GM10266 (cell line): ENCODE data around the gene FAM151A.

ENCODE experiments used
- DNase-seq: peaks from one replicate; pipeline ENCODE4 v3.0.0; 2012; ENCODE audit errors: extremely low spot score
- TF ChIP-seq, protein P1 (sequence below): IDR thresholded peaks from 2 replicates; pipeline ENCODE4 v1.5.1; 2012; ENCODE audit warnings: mild to moderate bottlenecking, low read depth; ENCODE audit not compliant: control insufficient read depth, insufficient read depth; ENCODE audit errors: missing control alignments

FAM151A gene

DNA sequence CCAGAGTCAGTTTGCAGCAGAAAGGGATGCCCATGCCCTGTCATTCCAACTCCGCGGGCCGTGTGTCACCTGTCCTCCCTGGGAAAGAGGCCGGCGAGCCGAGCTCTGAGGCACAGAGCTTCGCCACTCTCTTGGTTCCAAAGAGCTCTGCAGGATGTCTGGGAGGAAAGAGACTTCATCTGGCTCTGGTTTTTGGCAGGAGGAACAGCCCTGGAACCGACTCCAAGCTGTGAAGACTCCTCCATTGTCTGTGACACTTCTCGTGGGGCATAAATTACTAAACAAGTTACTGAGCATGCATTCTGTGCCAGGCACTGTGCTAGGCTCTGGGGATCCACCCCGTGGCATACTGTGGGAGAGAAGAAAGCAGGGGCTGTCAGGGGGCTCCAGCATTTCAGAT, 3.9 kb upstream of the FAM151A start:
- TF ChIP-seq, protein P1, sequence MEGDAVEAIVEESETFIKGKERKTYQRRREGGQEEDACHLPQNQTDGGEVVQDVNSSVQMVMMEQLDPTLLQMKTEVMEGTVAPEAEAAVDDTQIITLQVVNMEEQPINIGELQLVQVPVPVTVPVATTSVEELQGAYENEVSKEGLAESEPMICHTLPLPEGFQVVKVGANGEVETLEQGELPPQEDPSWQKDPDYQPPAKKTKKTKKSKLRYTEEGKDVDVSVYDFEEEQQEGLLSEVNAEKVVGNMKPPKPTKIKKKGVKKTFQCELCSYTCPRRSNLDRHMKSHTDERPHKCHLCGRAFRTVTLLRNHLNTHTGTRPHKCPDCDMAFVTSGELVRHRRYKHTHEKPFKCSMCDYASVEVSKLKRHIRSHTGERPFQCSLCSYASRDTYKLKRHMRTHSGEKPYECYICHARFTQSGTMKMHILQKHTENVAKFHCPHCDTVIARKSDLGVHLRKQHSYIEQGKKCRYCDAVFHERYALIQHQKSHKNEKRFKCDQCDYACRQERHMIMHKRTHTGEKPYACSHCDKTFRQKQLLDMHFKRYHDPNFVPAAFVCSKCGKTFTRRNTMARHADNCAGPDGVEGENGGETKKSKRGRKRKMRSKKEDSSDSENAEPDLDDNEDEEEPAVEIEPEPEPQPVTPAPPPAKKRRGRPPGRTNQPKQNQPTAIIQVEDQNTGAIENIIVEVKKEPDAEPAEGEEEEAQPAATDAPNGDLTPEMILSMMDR: no peak
- DNase-seq: no peak

GRCh38 chr1:54624466-54625464, 1.4 kb upstream of the FAM151A start:
- TF ChIP-seq, protein P1: no peak

GRCh38 chr1:54619749-54620148, 3.6 kb downstream of the FAM151A start:
- TF ChIP-seq, protein P1: no peak
- DNase-seq: no peak

More at GRCh38 chr1:54624466-54625464, 1.4 kb upstream of the FAM151A start:
- DNase-seq: no peak

DNA sequence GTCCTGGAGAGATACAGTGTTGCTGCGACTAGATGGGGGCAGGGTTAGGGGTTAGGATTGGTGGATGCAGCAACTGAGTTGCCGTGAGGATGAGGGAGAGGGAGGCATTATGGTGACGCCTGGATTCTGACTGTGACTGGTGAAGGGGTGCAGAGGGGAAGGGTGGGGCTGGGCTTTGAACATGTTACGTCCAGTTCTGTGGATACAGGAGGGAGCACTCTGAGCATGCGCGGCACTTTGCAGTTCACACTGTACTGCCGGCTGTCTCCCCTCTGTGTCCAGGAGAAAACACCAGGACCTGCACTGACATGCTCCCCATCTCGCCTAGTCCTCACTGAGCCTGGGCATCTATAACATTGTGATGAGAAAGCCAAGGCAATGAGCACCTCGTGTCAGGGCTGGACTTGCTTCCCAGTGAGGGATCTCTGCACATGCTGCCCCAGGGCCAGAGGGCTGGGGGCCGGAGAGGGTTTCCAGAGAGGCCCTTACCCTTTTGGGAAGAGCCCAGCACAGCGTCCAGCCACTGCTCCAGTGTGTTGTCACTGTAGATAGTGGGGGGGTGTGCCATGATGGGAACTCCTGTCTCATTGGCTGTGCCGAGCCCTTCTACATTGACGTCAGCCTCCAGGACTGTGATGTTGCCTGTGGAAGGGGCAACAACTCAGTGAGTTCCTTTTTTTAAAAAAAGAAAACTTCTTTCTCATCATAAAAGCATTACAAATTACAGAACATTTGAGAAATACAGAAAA, 7.6 kb downstream of the FAM151A start:
- no peak for DNase-seq
- TF ChIP-seq, protein P1: no peak

DNA sequence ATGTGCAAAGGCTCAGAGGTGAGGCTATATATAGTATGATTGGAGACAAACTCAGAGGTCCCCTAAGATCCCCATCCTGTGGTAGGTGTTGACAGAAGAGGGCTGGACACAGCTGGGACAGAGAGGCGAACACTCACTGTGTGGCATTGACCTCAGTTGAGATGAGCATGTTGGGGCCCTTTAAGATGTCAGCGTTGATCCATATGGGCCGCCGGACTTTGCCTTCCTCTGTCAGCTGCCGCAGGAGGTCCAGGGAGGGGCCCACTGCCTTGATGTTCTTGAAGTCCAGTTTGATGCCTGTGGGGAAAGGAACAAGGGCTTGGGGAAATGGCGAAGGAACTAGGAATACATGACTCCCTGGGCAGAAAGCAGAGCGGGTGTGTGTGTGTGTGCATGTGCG, 8.8 kb downstream of the FAM151A start:
- DNase-seq: no peak
- TF ChIP-seq, protein P1: no peak

GRCh38 chr1:54614024-54614423, 9.3 kb downstream of the FAM151A start:
- TF ChIP-seq, protein P1: no peak
- no peak for DNase-seq
